ENCODE results near the gene RBCK1.
"Not testable (repeated sequence)": the region's sequence is repeated elsewhere in the genome, so short reads cannot be mapped to it uniquely, and the experiment has no call there.

Gene RBCK1

GRCh38 chr20:440148-440547, 32.0 kb downstream of the RBCK1 start:
- DNase-seq, result no peak

DNA sequence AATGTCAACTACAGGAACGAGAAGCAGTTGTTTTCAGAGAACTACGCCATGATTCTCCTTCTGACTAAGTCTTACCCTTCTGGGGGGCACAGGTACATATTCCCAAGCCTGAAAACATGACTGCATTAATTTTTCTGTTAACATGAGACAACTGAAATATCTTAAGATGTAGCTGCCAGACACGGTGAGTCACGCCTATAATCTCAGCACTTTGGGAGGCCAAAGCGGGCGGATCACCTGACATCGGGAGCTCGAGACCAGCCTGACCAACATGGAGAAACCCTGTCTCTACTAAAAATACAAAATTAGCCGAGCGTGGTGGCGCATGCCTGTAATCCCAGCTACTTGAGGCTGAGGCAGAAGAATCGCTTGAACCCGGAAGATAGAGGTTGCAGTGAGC, 32.5 kb downstream of the RBCK1 start:
- no peak for DNase-seq

GRCh38 chr20:443223-443775, 35.2 kb downstream of the RBCK1 start:
- DNase-seq, result no peak

DNA sequence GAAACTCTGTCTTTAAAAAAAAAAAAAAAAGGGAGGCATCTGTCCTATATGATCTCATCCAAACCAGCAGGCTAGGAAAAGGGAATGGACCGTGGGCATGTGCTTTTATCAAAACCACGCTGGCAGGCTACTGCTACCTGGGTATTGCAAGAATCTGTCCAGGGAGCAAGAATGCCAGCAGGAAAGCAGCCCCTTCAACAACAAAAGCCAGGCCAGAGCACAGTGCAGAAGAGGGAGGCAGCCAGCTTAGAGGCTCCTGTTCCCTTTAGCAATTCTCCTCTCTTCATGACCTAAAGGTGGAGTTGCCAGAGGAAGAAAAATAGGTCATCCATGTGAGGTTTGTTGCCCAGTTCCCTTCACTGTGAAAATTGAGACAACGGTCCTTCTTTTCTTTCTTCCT, 36.0 kb downstream of the RBCK1 start:
- no peak for DNase-seq

DNA sequence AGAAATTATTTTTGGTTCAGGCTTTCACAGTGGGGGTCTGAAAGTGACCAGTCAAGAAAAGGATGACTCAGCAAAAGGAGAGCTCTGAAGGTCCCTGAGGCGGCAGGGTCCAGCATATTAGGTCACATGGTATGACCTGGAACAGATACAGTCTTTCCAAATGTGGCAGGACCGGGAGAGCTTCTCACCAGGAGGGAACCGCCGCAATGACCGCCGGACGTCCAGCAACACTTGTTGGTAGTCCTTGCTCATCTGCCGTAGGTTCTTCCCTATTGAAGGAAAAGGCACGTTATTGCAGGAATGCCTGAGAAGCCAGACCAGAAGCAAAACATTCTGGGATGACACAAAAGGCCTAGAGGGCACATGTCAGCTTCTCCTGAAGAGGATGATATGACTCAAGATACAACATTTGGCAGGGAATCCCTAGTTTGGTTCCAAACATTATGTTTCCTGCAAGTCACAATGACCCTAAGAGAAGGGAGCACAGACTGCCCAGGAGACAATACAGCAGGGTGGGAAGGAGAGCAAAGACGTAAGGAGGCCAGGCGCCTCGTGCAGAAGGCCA, 36.8 kb downstream of the RBCK1 start:
- no peak for DNase-seq

GRCh38 chr20:445514-446336, 37.6 kb downstream of the RBCK1 start:
- DNase-seq, result no peak

DNA sequence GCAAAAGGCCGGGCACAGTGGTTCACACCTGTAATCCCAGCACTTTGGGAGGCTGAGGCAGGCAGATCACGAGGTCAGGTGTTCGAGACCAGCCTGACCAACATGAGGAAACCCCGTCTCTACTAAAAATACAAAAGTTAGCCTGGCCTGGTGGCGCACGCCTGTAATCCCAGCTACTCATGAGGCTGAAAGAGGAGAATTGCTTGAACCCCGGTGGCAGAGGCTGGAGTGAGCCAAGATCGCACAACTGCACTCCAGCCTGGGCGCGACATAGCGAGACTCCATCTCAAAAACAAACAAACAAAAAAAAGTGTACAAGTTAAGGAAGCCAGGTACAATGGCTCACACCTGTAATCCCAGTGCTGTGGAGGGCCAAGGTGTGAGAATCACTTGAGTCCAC, 43.9 kb downstream of the RBCK1 start:
- not testable (repeated sequence) for DNase-seq

DNA sequence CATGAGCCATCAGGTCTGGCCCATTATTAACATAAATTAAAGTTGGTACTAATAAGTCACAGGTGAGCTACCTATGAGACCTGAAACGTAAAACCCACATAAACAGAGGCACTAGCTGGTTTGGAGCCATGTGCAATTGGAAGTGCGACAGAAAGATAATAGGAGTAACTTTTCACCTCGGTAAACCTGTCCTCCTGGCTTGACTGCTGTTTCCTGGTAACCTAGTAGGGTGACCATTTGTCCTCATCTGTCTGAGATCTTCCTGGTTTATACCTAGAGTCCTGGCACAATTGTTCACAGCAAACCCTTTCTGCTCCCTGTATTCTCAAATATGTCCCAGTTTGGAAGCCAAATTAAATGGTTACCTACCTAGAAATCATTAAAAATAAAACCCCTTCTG, 46.9 kb downstream of the RBCK1 start:
- no peak for DNase-seq

DNA sequence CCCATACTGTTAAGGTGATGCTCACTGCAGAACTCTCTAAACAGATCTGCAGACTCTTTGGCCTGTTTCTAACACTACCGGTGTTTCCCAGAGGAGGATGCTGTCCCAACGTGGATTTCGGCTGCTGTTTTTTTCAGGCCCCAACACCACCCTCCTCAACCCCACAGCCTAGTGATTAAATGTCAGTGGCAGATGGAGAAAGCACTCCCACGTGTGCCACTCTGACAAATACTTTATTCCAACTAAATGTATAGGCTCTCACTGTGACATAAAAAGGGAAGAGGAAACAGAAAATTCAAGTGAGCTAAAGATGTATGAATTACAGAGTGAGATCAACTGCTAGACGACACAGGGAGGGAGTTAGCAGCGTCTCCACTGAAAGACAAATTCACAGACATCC, 50.7 kb downstream of the RBCK1 start:
- DNase-seq, result no peak

DNA sequence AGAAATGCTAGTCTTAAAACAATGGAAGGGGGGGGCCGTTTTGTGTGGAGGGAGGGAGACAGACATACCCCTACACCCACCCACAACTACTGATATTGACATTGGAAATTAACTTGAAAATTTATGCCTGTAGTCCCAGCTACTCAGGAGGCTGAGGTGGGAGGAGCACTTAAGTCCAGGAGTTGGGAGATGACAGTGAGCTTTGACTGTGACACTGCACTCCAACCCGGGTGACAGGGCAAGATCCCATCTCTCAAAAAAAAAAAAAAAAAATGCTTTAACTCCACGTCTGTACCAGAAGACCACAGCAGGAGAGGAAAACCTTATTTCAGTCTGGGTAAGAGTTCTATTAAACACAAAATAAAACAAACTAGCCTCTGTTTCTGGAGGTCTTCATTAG, 52.1 kb downstream of the RBCK1 start:
- no peak for DNase-seq

DNA sequence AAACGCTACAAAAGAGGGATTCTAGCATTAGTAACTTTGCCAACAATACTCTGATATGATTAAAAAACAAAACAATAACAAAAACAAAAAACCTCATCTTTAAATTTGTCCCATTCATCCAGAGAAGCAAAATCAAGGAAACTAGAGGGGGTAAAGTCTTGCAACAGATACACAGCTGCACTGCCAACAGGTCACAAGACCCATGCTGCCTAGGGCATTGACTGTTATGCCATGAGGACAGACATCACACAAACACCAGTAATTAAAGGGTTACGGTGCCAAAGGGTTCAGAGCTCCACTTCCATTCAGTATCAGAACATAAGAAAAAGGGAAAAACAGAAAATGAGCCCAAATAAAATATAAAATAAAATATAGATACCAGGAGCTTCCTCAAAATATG, 52.6 kb downstream of the RBCK1 start:
- DNase-seq, result no peak

- DNase-seq, result peak; percentile 55
Observed at GRCh38 chr20:461254-462198, 53.4 kb downstream of the RBCK1 start.

GRCh38 chr20:462199-462991, 54.3 kb downstream of the RBCK1 start, which contains the start of gene TBC1D20:
Gene TBC1D20 (minus strand): TSS chr20:462533. CDS start chr20:462405, 128 bp downstream.
- peak; percentile 91 for DNase-seq

DNA sequence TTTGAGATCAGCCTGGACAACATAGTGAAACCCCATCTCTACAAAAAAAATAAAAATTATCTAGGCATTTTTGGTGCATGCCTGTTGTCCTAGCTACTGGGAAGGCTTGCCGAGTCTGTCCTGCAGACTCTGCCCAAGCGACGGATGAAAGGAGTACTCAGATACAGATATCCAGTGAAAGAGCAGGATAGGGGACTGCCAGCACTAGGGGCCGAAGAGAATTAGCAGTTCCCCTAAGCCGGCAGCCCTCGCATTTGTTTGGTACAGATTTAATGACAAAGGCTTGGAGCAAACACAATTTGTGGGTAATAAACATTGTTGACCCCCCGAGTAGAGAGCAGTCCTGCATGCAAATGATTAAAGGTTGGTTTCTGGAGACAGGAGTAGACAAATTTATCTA, 59.7 kb downstream of the RBCK1 start:
- DNase-seq, result no peak

DNA sequence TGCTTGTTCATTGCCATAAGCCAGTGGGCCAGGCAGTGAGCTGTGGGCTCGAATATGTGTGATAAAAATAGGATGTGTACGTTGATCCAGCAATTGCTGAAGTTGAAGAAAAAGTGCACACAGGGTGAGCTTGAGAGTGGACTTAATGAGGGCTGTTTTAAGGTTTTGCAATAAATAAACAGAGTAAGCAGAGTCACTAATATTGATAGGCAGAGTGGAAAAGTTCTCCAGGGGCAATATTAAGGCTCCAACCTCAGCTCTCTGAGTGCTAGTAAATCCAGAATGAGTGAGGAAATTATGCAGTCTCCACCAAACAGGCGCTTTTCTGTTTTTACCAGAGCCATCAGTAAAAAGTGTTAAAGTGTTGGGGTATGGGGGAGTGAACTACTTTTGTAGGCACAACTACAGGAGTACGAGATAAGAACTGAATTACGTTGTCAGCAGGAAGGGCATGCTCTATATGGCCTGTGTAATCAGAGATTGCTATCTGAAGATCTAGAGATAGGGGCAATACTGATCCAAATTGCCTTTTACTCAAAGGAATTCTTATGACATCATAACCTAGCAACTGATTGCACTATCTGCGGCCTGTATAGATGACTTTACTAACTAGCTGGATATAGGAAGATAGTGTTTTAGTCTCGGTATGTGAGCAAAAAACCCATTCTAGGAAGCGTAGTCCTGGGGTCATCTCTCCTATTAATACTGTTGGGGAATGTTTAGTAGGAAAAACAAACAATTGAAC, 61.8 kb downstream of the RBCK1 start:
- no peak for DNase-seq

GRCh38 chr20:472137-472846, 64.2 kb downstream of the RBCK1 start:
- DNase-seq, result no peak

GRCh38 chr20:472889-473292, 64.8 kb downstream of the RBCK1 start:
- DNase-seq, result no peak

DNA sequence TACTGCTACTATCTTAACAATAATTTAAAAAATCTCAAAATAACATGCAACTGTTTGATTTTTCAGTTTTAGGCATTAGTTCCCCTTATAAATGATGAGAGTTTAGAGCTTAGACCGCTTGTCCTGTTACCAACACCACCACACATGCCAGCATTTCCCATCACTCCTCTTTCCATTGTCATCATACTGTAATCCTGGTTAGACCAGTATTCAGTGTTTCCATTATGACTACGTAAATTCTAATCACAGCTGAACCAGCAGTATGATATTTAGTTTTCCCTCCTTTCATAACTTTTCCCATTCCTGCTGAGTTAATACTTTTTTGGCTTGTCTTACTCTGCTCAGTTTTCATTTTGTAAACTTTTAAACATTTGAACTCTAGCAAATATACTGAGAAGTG, 66.5 kb downstream of the RBCK1 start:
- DNase-seq, result no peak

DNA sequence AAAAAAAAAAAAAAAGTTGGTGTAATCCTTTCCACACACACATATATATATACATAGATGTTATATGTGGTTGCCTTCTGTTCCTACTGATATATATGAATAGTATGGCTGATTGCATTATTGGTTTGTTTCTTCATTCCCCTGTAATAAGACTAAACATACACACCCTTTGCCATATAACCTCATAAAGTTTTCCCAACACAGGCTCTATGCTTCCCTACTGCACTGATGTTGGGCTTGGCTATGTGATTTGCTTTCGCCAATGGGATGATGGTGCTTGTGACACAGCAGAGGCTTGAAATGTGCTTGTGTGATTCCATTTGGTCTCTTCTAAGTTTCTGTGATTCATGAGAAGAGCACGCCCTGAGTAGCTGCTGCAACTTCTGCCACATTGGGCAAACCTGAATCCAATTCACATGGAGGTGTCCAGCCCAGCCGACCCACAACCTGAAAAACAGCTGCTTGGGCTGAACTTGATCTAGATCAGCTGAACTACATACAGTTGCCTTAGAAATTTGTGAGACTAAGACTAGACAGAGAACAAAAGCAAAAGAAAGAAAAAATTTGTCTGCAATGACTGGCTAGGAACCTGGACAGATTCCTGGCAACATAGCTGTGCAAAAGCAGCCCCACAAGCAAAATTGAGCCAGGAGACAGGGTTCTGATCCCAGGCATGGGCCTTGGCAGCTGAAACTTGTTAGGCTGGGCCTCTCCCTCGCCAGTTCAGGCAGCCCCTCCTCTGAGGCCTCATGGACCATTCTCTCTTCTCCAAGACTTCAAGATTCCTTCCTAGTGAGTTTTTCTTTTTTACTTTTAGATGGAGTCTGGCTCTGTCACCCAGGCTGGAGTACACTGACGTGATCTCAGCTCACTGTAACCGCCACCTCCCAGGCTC, 67.6 kb downstream of the RBCK1 start:
- no peak for DNase-seq
